NCI-H2081 treated with DMSO at 0.1 percent for 48 hours (cell line): ENCODE results near the gene ZC3H11A.
"Not testable (repeated sequence)": the region's sequence is repeated elsewhere in the genome, so short reads cannot be mapped to it uniquely, and the experiment has no call there.

ENCODE experiments used
- DNase-seq: peaks from one replicate; lab custom pipeline; 2025; lab: John Stamatoyannopoulos, UW

The ZC3H11A gene

GRCh38 chr1:203795441-203796235, at the start of gene ZC3H11A, which contains the start of gene ZBED6:
Gene ZC3H11A, plus strand, starts transcription at chr1:203795623. Its CDS starts 21,448 bp downstream, at chr1:203817071.
Gene ZBED6, plus strand, starts transcription at chr1:203795623. Its CDS starts 1,900 bp downstream, at chr1:203797523.
- DNase-seq = peak; percentile 95

GRCh38 chr1:203746281-203746680, 49.1 kb upstream of the ZC3H11A start:
- no peak for DNase-seq

DNA sequence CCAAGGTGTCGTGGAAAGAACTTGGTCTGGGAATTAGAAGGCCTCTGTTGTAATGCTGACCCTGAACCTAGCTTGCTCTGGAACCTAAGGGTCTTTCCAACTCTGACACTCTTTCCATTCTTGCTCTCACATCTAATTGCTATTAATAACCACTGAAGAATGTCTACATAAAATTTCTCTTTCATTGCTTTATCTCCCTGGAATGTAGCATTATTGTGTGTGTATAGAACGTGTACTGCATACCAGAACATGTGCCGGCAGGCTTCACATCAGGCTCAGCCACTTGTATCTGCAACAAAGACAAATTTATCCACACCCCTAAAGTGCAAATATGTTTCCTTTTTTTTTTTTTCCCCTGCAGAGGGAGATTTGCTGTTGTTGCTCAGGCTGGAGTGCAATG, 44.4 kb upstream of the ZC3H11A start:
- no peak for DNase-seq

- DNase-seq = not testable (repeated sequence)
Observed at GRCh38 chr1:203751618-203752361, 43.6 kb upstream of the ZC3H11A start.

DNA sequence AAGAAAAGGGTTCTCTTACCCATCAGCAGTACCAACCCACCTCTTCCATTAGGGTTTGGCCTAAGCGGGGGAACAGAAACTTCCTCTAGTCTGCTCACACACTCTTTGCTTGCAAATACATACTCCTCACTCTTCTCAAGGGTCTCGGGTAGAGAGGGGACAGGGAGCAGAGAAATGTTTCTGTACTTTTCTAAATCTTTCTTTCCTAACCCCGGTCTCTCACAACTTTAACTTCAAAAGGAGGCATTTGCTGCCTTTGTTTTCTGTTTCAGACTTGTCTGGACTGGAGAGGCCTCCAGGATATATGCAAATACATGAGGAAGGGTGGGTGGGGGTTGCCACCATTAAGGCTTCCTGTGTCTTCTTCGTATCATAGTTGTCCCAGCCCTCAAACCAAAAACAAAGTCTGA, 41.0 kb upstream of the ZC3H11A start:
- DNase-seq = no peak

DNA sequence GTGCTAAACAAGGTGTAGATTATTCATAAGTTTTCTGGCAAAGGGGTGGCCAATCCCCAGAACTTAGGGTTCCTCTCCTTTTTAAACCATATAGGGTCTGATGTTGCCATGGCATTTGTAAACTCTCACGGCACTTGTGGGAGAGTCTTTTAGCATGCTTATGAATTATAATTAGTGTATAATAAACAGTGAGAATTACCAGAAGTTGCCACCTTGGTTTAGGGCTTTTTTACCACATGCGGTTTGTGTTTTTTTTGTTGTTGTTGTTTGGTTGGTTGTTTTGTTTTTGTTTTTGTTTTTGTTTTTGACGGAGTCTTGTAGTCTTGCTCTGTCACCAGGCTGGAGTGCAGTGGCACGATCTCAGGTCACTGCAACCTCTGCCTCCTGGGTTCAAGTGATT, 39.4 kb upstream of the ZC3H11A start:
- no peak for DNase-seq

- DNase-seq = not testable (repeated sequence)
Observed at GRCh38 chr1:203758749-203759148, 36.7 kb upstream of the ZC3H11A start.

DNA sequence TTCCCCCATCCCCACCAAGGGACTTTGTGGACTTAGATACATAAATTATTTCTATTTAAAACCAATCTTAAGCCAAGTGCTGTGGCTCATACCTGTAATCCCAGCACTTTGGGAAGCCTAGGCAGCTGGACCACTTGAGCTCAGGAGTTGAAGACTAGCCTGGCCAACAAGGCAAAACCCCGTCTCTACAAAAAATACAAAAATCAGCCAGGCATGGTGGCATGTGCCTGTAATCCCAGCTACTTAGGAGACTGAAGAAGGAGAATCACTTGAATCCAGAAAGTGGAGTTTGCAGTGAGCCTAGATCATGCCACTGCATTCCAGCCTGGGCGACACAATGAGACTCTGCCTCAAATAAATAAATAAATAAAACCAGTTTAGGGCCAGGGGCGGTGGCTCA, 34.9 kb upstream of the ZC3H11A start:
- DNase-seq = no peak

GRCh38 chr1:203761958-203762357, 33.5 kb upstream of the ZC3H11A start:
- DNase-seq = not testable (repeated sequence)

- no peak for DNase-seq
Observed at GRCh38 chr1:203763505-203763904, 31.9 kb upstream of the ZC3H11A start.

DNA sequence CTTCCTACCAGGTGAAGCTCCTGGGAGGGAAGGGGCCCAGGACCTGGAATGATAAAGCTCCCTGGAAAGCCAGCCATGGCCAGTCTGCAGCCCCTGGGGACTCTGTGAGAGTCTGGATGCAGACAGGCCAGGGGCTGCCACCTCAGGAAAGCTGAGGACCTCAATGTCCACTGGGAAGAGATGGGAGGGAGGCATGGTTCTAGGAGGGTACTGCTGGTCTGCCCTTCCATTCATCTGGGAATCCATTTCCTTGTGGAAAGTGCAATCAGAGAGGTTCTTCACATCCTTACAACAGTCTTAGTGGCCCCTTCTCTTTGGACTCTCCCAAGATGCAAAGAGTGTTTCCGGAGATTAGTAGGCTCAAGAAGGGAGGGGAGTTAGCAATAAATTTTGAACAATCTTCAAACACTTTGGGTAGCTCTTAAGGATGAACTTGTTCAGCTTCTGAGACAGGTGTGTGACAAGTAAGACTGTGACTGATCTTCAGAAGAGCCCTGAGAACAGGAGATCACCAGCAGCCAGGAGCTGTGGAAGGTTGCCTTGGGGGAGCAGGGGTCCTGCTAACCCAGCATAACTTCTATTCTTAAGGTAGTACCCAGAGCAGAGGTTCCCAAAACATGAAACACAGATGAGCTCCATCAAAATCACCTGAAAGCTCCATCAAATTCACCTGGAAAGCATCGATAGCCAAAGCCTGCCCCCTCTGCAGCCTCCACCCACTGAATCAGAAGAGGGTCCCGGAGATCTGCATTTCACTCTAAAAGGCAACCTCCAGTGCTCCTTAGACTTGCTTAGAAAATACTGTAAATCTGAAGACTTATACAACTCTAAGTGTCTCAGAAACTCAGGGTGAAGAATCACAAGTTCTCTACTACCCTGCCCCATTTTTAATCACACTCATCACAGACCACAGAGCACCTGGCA, 31.1 kb upstream of the ZC3H11A start:
- no peak for DNase-seq

DNA sequence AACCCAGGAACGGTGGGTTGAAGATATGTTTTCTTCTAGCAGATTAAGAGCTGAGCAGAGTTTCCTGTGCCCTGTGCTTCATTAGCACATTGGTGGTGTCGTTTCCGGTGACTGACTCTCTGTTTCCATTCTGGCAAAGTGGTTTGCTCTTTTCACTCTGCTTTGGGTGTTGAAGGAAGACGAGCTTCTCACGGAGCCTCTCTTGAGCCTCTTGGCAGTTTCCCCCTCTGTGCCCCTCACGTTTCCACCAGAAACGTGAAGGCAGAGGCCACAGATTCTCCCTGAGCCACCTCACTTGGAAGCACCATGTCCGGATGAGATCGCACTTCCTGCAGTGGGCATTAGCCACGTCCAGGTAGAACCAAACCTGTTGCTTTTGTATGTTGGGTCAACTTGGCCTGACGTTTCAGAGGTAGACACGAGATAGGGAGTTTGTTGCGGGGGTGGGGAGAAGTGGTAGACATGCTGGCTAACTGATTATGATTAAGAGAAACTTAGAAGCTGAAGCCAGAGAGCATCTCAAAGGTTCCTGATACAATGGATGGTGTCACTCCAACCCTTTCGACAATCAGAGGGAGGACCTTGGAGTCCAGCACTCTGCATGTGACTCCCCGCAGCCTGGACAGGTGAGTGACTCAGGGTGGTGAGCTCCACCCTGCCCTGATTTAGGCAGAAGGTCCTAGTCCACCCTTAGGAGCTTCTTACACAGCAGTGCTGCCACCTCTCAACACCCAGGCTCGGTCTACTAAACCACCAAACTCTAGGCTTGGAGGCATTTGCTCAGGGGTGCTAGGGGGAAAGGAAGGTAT, 30.2 kb upstream of the ZC3H11A start, which contains the start of gene LAX1:
TSS of gene LAX1 (plus strand) at position 155 of the 809 bp plus-strand sequence. CDS start at position 538, 383 bp downstream.
- DNase-seq = no peak

DNA sequence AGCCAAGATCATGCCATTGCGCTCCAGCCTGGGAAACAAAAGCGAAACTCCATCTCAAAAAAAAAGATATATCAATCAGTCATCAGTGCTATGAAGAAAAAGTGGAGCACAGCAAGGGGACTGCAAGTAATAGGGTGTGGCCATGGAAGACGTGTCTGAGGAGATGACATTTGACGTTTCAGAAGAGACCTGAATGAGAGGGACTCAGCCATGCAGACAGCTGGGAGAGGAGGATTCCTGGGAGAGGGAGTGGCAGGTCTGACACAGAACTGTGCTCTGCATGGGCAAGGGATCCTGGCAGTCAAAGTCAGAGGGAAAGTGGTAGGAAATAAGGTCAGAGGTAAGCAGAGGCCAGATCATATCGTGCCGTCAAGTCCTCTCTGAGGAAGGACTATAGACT, 27.2 kb upstream of the ZC3H11A start:
- DNase-seq = no peak

DNA sequence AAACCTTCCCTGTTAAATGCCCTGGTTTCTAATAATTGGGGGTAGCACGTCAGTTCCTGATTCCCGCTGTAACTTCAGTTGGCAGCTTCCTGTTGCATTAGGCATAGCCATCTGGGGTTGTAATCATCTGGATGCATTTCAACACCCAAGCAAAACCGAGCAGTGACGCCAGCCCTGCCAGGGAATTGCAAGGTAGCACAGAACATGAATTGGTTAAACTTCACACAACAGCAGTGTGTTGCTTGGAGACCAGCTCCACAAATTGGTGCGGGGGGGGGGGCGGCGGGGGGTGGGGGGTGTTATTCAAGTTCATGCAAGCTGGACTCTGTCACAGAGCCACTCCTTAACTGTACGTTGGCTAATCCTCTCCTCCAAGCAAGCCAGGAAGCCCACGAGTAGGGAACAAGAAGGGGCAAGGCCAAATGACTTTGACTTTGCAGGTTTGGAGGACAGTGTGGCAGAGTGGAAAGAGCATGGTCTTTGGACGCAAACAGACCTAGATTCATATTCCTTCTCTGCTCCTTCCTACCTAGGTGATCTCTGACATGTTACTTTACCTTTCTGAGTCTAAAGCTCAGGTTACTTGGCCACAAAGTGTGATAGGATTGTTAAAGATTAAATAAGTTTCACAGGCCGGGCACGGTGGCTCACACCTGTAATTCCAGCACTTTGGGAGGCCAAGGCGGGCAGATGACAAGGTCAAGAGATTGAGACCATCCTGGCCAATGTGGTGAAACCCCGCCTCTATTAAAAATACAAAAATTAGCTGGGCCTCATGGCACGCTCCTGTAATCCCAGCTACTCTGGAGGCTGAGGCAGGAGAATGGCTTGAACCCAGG, 25.7 kb upstream of the ZC3H11A start:
- DNase-seq = peak; percentile 16

DNA sequence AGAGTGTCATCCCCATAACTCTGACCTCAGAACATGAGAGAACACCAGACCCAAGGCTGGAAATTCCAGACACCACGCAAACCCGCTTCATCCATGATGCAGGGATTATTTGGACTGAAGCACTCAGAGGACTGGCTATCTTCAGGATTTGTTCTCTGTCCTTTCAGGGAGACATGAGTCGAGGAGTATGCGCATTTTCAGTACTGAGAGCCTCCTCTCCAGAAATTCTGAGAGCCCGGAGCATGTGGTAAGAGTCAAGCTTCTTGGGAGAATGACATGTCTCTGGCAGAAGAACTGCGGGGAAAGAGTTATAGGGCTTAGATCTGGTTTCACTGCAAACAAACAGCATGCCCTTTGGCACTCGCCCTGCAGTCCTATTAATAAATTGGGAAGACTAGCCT, 23.5 kb upstream of the ZC3H11A start:
- DNase-seq = no peak

DNA sequence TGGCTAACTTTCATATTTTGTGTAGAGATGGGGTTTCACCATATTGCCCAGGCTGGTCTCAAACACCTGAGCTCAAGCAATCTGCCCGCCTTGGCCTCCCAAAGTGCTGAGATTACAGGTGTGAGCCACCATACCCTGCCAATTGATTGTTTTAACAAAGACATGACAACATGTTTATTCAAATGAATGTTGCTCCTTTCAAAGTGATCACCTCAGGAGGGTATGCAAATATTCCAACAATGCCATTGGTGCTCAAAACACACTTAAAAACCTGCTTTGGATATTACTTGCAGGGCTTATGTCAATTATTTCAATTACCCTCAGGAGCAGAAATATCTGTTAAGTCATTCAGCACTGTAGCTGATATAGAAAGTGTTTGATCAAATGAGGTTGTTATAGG, 22.6 kb upstream of the ZC3H11A start:
- no peak for DNase-seq

- no peak for DNase-seq
Observed at GRCh38 chr1:203776636-203777035, 18.8 kb upstream of the ZC3H11A start.

DNA sequence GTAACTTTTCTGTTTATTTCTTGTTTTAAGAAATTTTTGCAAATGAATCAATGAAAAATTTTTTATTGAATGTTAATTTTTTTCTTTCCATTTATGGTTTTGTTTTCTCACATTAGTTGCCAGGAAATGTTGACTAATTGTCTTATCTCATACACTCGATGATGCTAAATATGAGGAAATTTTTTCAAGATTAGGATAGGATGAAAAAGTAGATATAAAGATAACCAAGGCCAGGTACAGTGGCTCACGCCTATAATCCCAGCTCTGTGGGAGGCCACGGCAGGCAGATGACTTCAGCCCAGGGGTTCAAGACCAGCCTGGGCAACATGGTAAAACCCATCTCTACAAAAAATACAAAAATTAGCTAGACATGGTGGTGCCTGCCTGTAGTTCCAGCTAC, 17.8 kb upstream of the ZC3H11A start:
- DNase-seq = no peak

DNA sequence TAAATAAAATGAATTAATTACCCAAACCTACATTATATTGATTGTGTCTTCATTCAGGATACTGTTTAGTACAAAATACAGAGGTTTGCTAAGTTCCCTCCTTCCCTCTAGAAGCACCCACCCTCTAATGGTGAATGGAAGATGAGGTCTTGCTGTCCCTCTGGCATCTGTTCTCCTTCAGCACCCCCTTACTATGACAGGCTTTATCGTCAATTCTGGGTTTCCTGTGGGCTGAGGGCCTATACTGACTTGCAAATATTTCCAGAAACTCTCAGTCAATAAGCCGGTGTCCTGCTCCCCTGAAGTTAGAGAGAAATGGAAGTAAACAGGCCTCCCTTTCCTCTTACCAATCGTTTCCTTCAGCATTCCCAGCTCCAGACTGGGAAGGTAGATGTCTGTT, 17.3 kb upstream of the ZC3H11A start:
- DNase-seq = no peak

GRCh38 chr1:203778789-203779188, 16.6 kb upstream of the ZC3H11A start:
- DNase-seq = no peak
